Panc1 (cell line): Measurements from ENCODE around the gene RIMBP2. TPM values are rescaled to one million over a fixed set of nuclear protein-coding genes. Genes with fewer than 3 reads are reported as not detected.

Source experiments
- ATAC-seq: fragments of 200-7000 bp; cut with Tn5 transposase; 2 replicates; pipeline ENCODE4 v1.9.1; 2020; ENCODE audit warnings: mild to moderate bottlenecking, moderate library complexity
- BruUV-seq: library from RNA; stranded (reverse); fragments of 400-500 nt; replicated peaks from 2 replicates; lab custom pipeline; 2021; lab: Mats Ljungman, UMichigan
- CTCF ChIA-PET: fragments of 300-600 bp; sonication (Branson Sonifier 250); formaldehyde crosslinking; loops from one replicate; lab custom pipeline; 2022; ENCODE audit warnings: antibody characterized with exemption; lab: Charles Lee
- POLR2A ChIA-PET: fragments of 300-600 bp; sonication (Branson Sonifier 250); formaldehyde crosslinking; loops from one replicate; lab custom pipeline; 2022; ENCODE audit warnings: antibody characterized with exemption; lab: Charles Lee
- DNase-seq: peaks from one replicate; pipeline ENCODE4 v3.0.0-alpha.2; 2010; ENCODE audit warnings: low read depth, low spot score
- H3K27ac ChIP-seq: 2 replicates; pipeline ENCODE4 v1.5.1; 2011; ENCODE audit warnings: mild to moderate bottlenecking, low read length, inconsistent platforms
- H3K27me3 ChIP-seq: fragments of 200-500 bp; sonication (Bioruptor generic); 2 replicates; pipeline ENCODE4 v1.6.0; 2014; ENCODE audit warnings: low read length, inconsistent platforms; ENCODE audit not compliant: control insufficient read depth, insufficient read depth
- H3K36me3 ChIP-seq: fragments of 200-500 bp; sonication (Bioruptor generic); 2 replicates; pipeline ENCODE4 v1.5.1; 2014; ENCODE audit warnings: inconsistent platforms, mild to moderate bottlenecking, low read length, moderate library complexity; ENCODE audit not compliant: control insufficient read depth, insufficient read depth
- H3K4me1 ChIP-seq: 2 replicates; pipeline ENCODE4 v1.5.1; 2011; ENCODE audit warnings: inconsistent platforms, mild to moderate bottlenecking, low read length, moderate library complexity; ENCODE audit not compliant: control insufficient read depth, insufficient read depth
- H3K4me3 ChIP-seq, 2 experiments: 2 replicates each; pipeline ENCODE4 v1.5.1; 2011 to 2012; ENCODE audit warnings: low read depth in 2 of 2, low read length in 2 of 2, mild to moderate bottlenecking in 2 of 2, inconsistent platforms in 1 of 2, moderate library complexity in 1 of 2
- H3K9me3 ChIP-seq: fragments of 200-500 bp; sonication (Bioruptor generic); 2 replicates; pipeline ENCODE4 v1.5.1; 2014; ENCODE audit warnings: low read depth, mild to moderate bottlenecking, inconsistent platforms, low read length, moderate library complexity; ENCODE audit not compliant: control insufficient read depth, insufficient read depth
- CTCF ChIP-seq: fragments of 450-650 bp; IDR thresholded peaks from 2 replicates; pipeline ENCODE4 v1.5.1; 2017; ENCODE audit warnings: mild to moderate bottlenecking
- POLR2AphosphoS5 ChIP-seq: IDR thresholded peaks from 2 replicates; pipeline ENCODE4 v1.6.1; 2012; ENCODE audit warnings: mild to moderate bottlenecking, low read depth, low read length, moderate library complexity
- REST ChIP-seq, 2 experiments: IDR thresholded peaks; 2 replicates each; pipeline ENCODE4 v1.6.1; 2011 to 2012; ENCODE audit warnings: low read depth in 2 of 2, control low read depth in 1 of 2, low read length in 1 of 2, mild to moderate bottlenecking in 1 of 2, moderate library complexity in 1 of 2; ENCODE audit not compliant: insufficient read depth in 1 of 2
- SIN3A ChIP-seq: IDR thresholded peaks from 2 replicates; pipeline ENCODE4 v1.6.1; 2012; ENCODE audit warnings: low read depth, mild to moderate bottlenecking, low read length, moderate library complexity, borderline replicate concordance; ENCODE audit not compliant: insufficient read depth
- TCF7L2 ChIP-seq: IDR thresholded peaks from 2 replicates; pipeline ENCODE4 v1.6.1; 2011; ENCODE audit warnings: mild to moderate bottlenecking, low read depth, low read length, inconsistent platforms
- in situ Hi-C: cut with HindIII; loops from 2 replicates; pipeline ENCODE4 v1.10.0; 2016; ENCODE audit warnings: low sequenced_read_pairs, low pct_unique_long_range_greater_than_20kb
- intact Hi-C: fragments of 100-400 bp; cut with micrococcal nuclease; formaldehyde crosslinking; loops from one replicate; pipeline ENCODE4 v1.10.0; 2022; ENCODE audit not compliant: unreplicated experiment
- total RNA-seq: library from RNA; stranded (reverse); gene quantifications from one replicate; pipeline ENCODE4 v1.2.1, GENCODE V29; 2021; ENCODE audit not compliant: unreplicated experiment

RIMBP2 gene
- total RNA-seq, 1 experiment from 2014 or later = not detected

DNA sequence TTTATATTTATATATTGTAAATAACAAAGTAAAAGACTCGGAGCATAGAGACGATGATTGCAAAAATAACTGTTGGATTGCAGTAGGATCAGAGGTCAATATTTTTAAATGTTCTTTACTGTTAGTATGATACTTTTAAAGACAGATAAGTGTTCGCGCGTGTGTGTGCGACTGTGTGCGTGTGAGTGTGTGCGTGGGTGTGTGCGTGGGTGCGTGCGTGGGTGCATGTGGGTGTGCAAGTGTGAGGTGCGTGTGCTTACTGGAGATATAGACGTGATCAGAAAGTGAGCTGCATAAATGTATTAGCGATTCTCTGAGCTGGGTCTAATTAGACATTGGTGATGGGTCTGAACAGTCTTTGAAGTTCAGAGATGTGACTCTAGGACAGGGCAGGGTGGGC lies 142.9 kb downstream of the RIMBP2 start:
- no peaks in the 10 kb centered on the region for H3K9me3 ChIP-seq
- DNase-seq (no peak), ATAC-seq (no peak)
- ChIA-PET POLR2A (no interaction called here), CTCF (no interaction called here)
- no peak overlapping the region for H3K27ac ChIP-seq
- TF ChIP-seq CTCF (no peak), SIN3A (no peak), TCF7L2 (no peak), REST (IDR thresholded peaks at IDR 0.05; ENCODE audit: insufficient read depth in 1 of 2, low read depth in 2 of 2, low read length in 1 of 2) (no peak)
- in situ Hi-C loops (no loop called here), intact Hi-C loops (no loop called here)
- H3K4me1 ChIP-seq = no peaks in the 10 kb centered on the region
- H3K4me3 ChIP-seq = no peak overlapping the region
- H3K27me3 ChIP-seq = no peaks in the 10 kb centered on the region
- no peaks in the 10 kb centered on the region for H3K36me3 ChIP-seq
- BruUV-seq = no TSS peak

DNA sequence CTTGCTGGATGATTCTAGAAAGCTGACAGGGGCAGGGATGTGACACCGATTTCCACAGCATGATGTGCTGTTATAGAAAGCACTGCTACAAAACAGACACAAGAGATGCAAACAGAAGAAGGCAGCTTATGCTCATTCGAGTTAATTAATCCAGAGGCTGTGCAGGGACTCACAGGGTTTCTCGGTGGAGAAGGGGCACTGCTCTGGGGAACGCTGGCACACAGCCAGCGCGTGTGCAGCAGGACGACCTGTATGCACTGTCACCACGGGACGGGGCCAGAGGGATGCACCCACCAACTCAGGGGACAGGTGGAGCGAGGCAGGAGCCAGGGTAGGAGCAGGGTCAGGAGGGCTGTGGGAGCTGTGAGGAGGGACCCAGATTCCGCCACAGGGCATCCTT lies 143.5 kb downstream of the RIMBP2 start:
- no peaks in the 10 kb centered on the region for H3K36me3 ChIP-seq
- no peak for DNase-seq
- H3K9me3 ChIP-seq = no peaks in the 10 kb centered on the region
- no TSS peak for BruUV-seq
- H3K27ac ChIP-seq = no peak overlapping the region
- no peak for ATAC-seq
- H3K4me3 ChIP-seq = no peak overlapping the region
- in situ Hi-C loops (no loop called here), intact Hi-C loops (no loop called here)
- ChIA-PET CTCF (no interaction called here), POLR2A (no interaction called here)
- no peaks in the 10 kb centered on the region for H3K4me1 ChIP-seq
- no peak for TF ChIP-seq REST (IDR thresholded peaks at IDR 0.05; ENCODE audit: insufficient read depth in 1 of 2, low read depth in 2 of 2, low read length in 1 of 2)
- no peak for TF ChIP-seq SIN3A
- TF ChIP-seq POLR2AphosphoS5 = no peak
- no peak for TF ChIP-seq TCF7L2
- no peak for TF ChIP-seq CTCF
- no peaks in the 10 kb centered on the region for H3K27me3 ChIP-seq
